Fibroblast of mammary gland (primary cell): ENCODE data around the gene KIF27.
"Not testable (repeated sequence)": the region's sequence is repeated elsewhere in the genome, so short reads cannot be mapped to it uniquely, and the experiment has no call there.

Experiments used
- DNase-seq: peaks from one replicate; pipeline ENCODE4 v3.0.0-alpha.2; 2010; ENCODE audit warnings: low read depth
- H3K4me3 ChIP-seq: 2 replicates; pipeline ENCODE4 v1.5.1; 2011; ENCODE audit warnings: low read depth, mild to moderate bottlenecking, low read length, moderate library complexity; ENCODE audit not compliant: control insufficient read depth
- CTCF ChIP-seq: conservative IDR thresholded peaks from 2 replicates; pipeline ENCODE4 v1.5.1; 2011; ENCODE audit warnings: low read depth, low read length, inconsistent platforms; ENCODE audit not compliant: control insufficient read depth, insufficient read depth

Gene KIF27

GRCh38 chr9:83906144-83906543, 15.1 kb downstream of the KIF27 start:
- peak; percentile 13 for TF ChIP-seq CTCF
- peak; percentile 12 for DNase-seq
- H3K4me3 ChIP-seq: no peak overlapping the region

GRCh38 chr9:83900615-83901014, 20.6 kb downstream of the KIF27 start:
- DNase-seq, H3K4me3 ChIP-seq: not testable (repeated sequence)

- peak; percentile 52 for DNase-seq
- not testable (repeated sequence) for H3K4me3 ChIP-seq
These were observed 26.9 kb downstream of the KIF27 start for GRCh38 chr9:83894301-83894700.

- peak; percentile 18 for DNase-seq
- not testable (repeated sequence) for H3K4me3 ChIP-seq
These were observed 34.7 kb downstream of the KIF27 start for GRCh38 chr9:83886498-83886897.

- not testable (repeated sequence) for H3K4me3 ChIP-seq
- DNase-seq: peak; percentile 97
These were observed 35.5 kb downstream of the KIF27 start for GRCh38 chr9:83885559-83886240.

- not testable (repeated sequence) for DNase-seq, H3K4me3 ChIP-seq
These were observed 39.4 kb downstream of the KIF27 start for GRCh38 chr9:83881687-83882408.

GRCh38 chr9:83875559-83875958, 45.7 kb downstream of the KIF27 start:
- not testable (repeated sequence) for H3K4me3 ChIP-seq, DNase-seq

GRCh38 chr9:83849895-83850294, 71.3 kb downstream of the KIF27 start:
- not testable (repeated sequence) for H3K4me3 ChIP-seq, DNase-seq

GRCh38 chr9:83837070-83837643, 84.1 kb downstream of the KIF27 start:
- DNase-seq: not testable (repeated sequence)

GRCh38 chr9:83830426-83831071, 90.7 kb downstream of the KIF27 start:
- not testable (repeated sequence) for DNase-seq, H3K4me3 ChIP-seq

More at GRCh38 chr9:83837070-83837643, 84.1 kb downstream of the KIF27 start:
- H3K4me3 ChIP-seq: not testable (repeated sequence)

- peak; percentile 64 for DNase-seq
- not testable (repeated sequence) for H3K4me3 ChIP-seq
These were observed 96.1 kb downstream of the KIF27 start for GRCh38 chr9:83824986-83825623.

- peak; percentile 48 for DNase-seq
- H3K4me3 ChIP-seq: peak within 1 kb of the TSS; percentile 50
These were observed 103.6 kb downstream of the KIF27 start, which contains the start of gene GKAP1 for GRCh38 chr9:83817356-83818278. TSS of gene GKAP1 (minus strand) at chr9:83817769. CDS start at chr9:83806517, 11,252 bp downstream.

GRCh38 chr9:83817011-83817355, 104.2 kb downstream of the KIF27 start:
- H3K4me3 ChIP-seq: peak overlapping the region; percentile 50
- DNase-seq: not testable (repeated sequence)

- not testable (repeated sequence) for H3K4me3 ChIP-seq, DNase-seq
These were observed 106.1 kb downstream of the KIF27 start for GRCh38 chr9:83815120-83815519.

GRCh38 chr9:83809213-83809612, 112.0 kb downstream of the KIF27 start:
- not testable (repeated sequence) for DNase-seq, H3K4me3 ChIP-seq

GRCh38 chr9:83804454-83804853, 116.8 kb downstream of the KIF27 start:
- not testable (repeated sequence) for H3K4me3 ChIP-seq, DNase-seq
